Measurements from ENCODE around the gene KIRREL3.

GRCh38 chr11:126581871-126582648, 418.5 kb downstream of the KIRREL3 start:
- TF ChIP-seq SPI1 (IDR thresholded peaks at IDR 0.05; ENCODE audit: borderline replicate concordance, low read depth) (no peak), POLR2AphosphoS5 (IDR thresholded peaks at IDR 0.05; ENCODE audit: low read depth) (no peak), CTCF (IDR thresholded peaks at IDR 0.05; ENCODE audit: insufficient read depth, low read length) (no peak)
- TF ChIP-seq, protein P1, sequence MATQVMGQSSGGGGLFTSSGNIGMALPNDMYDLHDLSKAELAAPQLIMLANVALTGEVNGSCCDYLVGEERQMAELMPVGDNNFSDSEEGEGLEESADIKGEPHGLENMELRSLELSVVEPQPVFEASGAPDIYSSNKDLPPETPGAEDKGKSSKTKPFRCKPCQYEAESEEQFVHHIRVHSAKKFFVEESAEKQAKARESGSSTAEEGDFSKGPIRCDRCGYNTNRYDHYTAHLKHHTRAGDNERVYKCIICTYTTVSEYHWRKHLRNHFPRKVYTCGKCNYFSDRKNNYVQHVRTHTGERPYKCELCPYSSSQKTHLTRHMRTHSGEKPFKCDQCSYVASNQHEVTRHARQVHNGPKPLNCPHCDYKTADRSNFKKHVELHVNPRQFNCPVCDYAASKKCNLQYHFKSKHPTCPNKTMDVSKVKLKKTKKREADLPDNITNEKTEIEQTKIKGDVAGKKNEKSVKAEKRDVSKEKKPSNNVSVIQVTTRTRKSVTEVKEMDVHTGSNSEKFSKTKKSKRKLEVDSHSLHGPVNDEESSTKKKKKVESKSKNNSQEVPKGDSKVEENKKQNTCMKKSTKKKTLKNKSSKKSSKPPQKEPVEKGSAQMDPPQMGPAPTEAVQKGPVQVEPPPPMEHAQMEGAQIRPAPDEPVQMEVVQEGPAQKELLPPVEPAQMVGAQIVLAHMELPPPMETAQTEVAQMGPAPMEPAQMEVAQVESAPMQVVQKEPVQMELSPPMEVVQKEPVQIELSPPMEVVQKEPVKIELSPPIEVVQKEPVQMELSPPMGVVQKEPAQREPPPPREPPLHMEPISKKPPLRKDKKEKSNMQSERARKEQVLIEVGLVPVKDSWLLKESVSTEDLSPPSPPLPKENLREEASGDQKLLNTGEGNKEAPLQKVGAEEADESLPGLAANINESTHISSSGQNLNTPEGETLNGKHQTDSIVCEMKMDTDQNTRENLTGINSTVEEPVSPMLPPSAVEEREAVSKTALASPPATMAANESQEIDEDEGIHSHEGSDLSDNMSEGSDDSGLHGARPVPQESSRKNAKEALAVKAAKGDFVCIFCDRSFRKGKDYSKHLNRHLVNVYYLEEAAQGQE (IDR thresholded peaks at IDR 0.05; ENCODE audit: insufficient replicate concordance, low read depth), result no peak

All from HL-60 (cell line).